GM12878 (cell line): ENCODE data around the gene CDH16. TPM values are rescaled to one million over a fixed set of nuclear protein-coding genes. Genes with fewer than 3 reads are reported as not detected.

Experiments used
- ATAC-seq: fragments of 200-7000 bp; cut with Tn5 transposase; 3 replicates; pipeline ENCODE4 v1.9.1; 2020; ENCODE audit warnings: mild to moderate bottlenecking, moderate library complexity
- BruUV-seq: library from RNA; stranded (reverse); fragments of 400-500 nt; replicated peaks from 2 replicates; lab custom pipeline; 2021; lab: Mats Ljungman, UMichigan
- CTCF ChIA-PET: fragments of 300-600 bp; sonication (Branson Sonifier 250); formaldehyde crosslinking; extraction: SDS; loops from one replicate; lab custom pipeline; 2021; ENCODE audit warnings: inconsistent platforms; lab: Yijun Ruan, JAX
- POLR2A ChIA-PET: fragments of 350-600 bp; formaldehyde crosslinking; extraction: SDS; loops from one replicate; lab custom pipeline; 2021; ENCODE audit warnings: inconsistent platforms; lab: Charles Lee
- RAD21 ChIA-PET: fragments of 300-600 bp; sonication (Branson Sonifier 250); formaldehyde crosslinking; loops from one replicate; lab custom pipeline; 2023; ENCODE audit warnings: antibody characterized with exemption; ENCODE audit not compliant: unreplicated experiment; lab: Charles Lee
- SMC1A ChIA-PET: fragments of 300-600 bp; sonication (Branson Sonifier 250); formaldehyde crosslinking; loops from one replicate; lab custom pipeline; 2023; ENCODE audit not compliant: unreplicated experiment, uncharacterized antibody; lab: Charles Lee
- DNase-seq: peaks from one replicate; pipeline ENCODE4 v3.0.0-alpha.2; 2011; ENCODE audit warnings: low read depth, low spot score
- FAIRE-seq: peaks from 3 replicates; lab custom pipeline; 2011; peaks lifted over from hg19 to GRCh38; lab: Jason Lieb, UNC
- H2AFZ ChIP-seq: 2 replicates; pipeline ENCODE4 v1.6.0; 2011; ENCODE audit warnings: low read depth, low read length, control low read depth; ENCODE audit not compliant: control insufficient read depth
- H3K27ac ChIP-seq: 2 replicates; pipeline ENCODE4 v1.5.1; 2011; ENCODE audit warnings: control low read depth; ENCODE audit not compliant: control insufficient read depth, insufficient read depth
- H3K27me3 ChIP-seq, 2 experiments: replicated peaks in 1 of 2; 2 replicates each; pipeline versions ENCODE4 v1.6.0 to v1.6.1; 2011; ENCODE audit warnings: low read length in 1 of 2; ENCODE audit not compliant: control insufficient read depth in 2 of 2, insufficient read depth in 2 of 2
- H3K36me3 ChIP-seq, 2 experiments: 2 replicates each; pipeline ENCODE4 v1.5.1; 2011; ENCODE audit warnings: low read length in 1 of 2; ENCODE audit not compliant: control insufficient read depth in 2 of 2, insufficient read depth in 2 of 2
- H3K4me1 ChIP-seq: 2 replicates; pipeline ENCODE4 v1.6.1; 2011; ENCODE audit warnings: mild to moderate bottlenecking, low read length, moderate library complexity, mixed read lengths; ENCODE audit not compliant: control insufficient read depth, insufficient read depth
- H3K4me2 ChIP-seq: 2 replicates; pipeline ENCODE4 v1.6.0; 2011; ENCODE audit warnings: control low read depth; ENCODE audit not compliant: control insufficient read depth, insufficient read depth
- H3K4me3 ChIP-seq: fragments of 200-600 bp; sonication (generic); 2 replicates; pipeline ENCODE4 v1.5.1; 2016
- H3K79me2 ChIP-seq: 2 replicates; pipeline ENCODE4 v1.6.0; 2011; ENCODE audit warnings: low read length; ENCODE audit not compliant: control insufficient read depth, insufficient read depth
- H3K9ac ChIP-seq: 2 replicates; pipeline ENCODE4 v1.8.0; 2011; ENCODE audit warnings: low read length, control low read depth, mixed read lengths; ENCODE audit not compliant: control insufficient read depth, insufficient read depth
- H3K9me3 ChIP-seq: replicated peaks from 3 replicates; pipeline ENCODE4 v1.5.1; 2011; ENCODE audit warnings: mild to moderate bottlenecking, low read length; ENCODE audit not compliant: control insufficient read depth, insufficient read depth
- H4K20me1 ChIP-seq: 2 replicates; pipeline ENCODE4 v1.6.0; 2011; ENCODE audit not compliant: control insufficient read depth, insufficient read depth
- CBX5 ChIP-seq: sonication (generic); IDR thresholded peaks from 2 replicates; pipeline ENCODE4 v1.6.1; 2016; ENCODE audit warnings: low read depth, moderate library complexity, mild to moderate bottlenecking, inconsistent platforms
- CEBPB ChIP-seq, 2 experiments: fragments of 150-350 bp in 1 of 2; IDR thresholded peaks; 2 replicates each; pipeline ENCODE4 v1.6.1; 2012 to 2014; ENCODE audit warnings: low read depth in 2 of 2, low read length in 2 of 2, borderline replicate concordance in 1 of 2, inconsistent platforms in 1 of 2
- CREB1 ChIP-seq: IDR thresholded peaks from 2 replicates; pipeline ENCODE4 v1.6.1; 2012; ENCODE audit warnings: low read depth, mild to moderate bottlenecking, inconsistent platforms
- MXI1 ChIP-seq: fragments of 150-350 bp; IDR thresholded peaks from 2 replicates; pipeline ENCODE4 v1.6.1; 2011; ENCODE audit warnings: low read depth, mild to moderate bottlenecking, inconsistent platforms, low read length, improper control_type of control experiment
- PML ChIP-seq: IDR thresholded peaks from 2 replicates; pipeline ENCODE4 v1.6.1; 2012; ENCODE audit warnings: low read length, inconsistent platforms
- SIN3A ChIP-seq: IDR thresholded peaks from 2 replicates; pipeline ENCODE4 v1.6.1; 2012; ENCODE audit warnings: low read depth, low read length, improper control_type of control experiment
- SMAD5 ChIP-seq: IDR thresholded peaks from 2 replicates; pipeline ENCODE4 v1.6.1; 2016; ENCODE audit warnings: antibody characterized with exemption, low read depth
- WGBS: methylation state at CpG from one replicate; pipeline ENCODE4 v1.1.6; 2016; ENCODE audit warnings: low lambda C conversion rate; ENCODE audit not compliant: insufficient replicate concordance, insufficient coverage; ENCODE audit errors: missing lambda C conversion rate; 5-methylcytosine and 5-hydroxymethylcytosine counted together
- in situ Hi-C: fragments of 300-500 bp; cut with MboI; formaldehyde crosslinking; loops from 9 replicates; pipeline ENCODE4 v1.14.3; 2018; ENCODE audit warnings: mixed read lengths
- intact Hi-C: fragments of 100-400 bp; cut with micrococcal nuclease; formaldehyde crosslinking; loops from one replicate; pipeline ENCODE4 v1.14.2; 2022; ENCODE audit not compliant: unreplicated experiment
- polyA plus RNA-seq, 11 experiments: library from polyadenylated mRNA; depleted of rRNA in 4 of 11; unstranded in 6 of 11; stranded (reverse) in 5 of 11; fragments of >200 nt; fragmentation: Nextera tagmentation in 4 of 11; fragmentation: Illumina TruSeq in 1 of 11; extraction: Ambion mirVana in 4 of 11; extraction: Trizol in 1 of 11; gene quantifications; 1 replicate in 1 of 11; 2 replicates in 10 of 11; pipeline versions ENCODE4 v1.2.1 to v1.2.3, GENCODE V29; 2011 to 2016; ENCODE audit warnings: inconsistent platforms in 2 of 11, missing spikeins in 2 of 11, low read depth in 1 of 11
- total RNA-seq, 4 experiments: library from RNA; depleted of rRNA in 3 of 4; stranded (reverse); fragments of >200 nt in 3 of 4; fragmentation: Illumina TruSeq in 1 of 4; extraction: Trizol in 1 of 4; gene quantifications; 2 replicates each; pipeline versions ENCODE4 v1.2.1 to v1.2.3, GENCODE V29; 2013 to 2021
- TF ChIP-seq, protein P1 (sequence below): IDR thresholded peaks from 2 replicates; pipeline ENCODE4 v1.6.1; 2012; ENCODE audit warnings: low read depth, low read length, improper control_type of control experiment
- TF ChIP-seq, protein P2 (sequence below): fragments of 150-350 bp; IDR thresholded peaks from 2 replicates; pipeline ENCODE4 v1.6.1; 2016; ENCODE audit warnings: low read depth, low read length

The CDH16 gene
- total and polyA plus RNA-seq, 10 of the 15 experiments (the other 5 are each of a cell fraction or from before 2014, with no cell fraction given), result 0.05 TPM; not detected in 9

DNA sequence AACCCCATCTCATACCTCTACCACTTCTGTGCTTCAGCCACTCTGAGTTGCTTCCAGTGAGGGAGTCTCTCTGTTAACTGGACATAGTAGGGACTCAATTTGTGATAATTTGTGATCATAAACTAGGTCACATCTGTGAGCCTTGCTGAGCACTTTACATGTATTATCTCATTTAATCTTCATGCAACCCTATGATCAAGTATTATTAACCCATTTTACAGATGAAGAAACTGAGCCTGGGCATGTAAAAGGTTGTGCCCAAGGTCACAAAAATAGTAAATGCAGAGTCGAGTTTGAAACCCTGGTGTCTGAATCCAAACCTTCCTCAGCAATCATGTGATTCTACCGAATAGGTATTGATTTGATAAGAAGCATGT, 19.8 kb downstream of the CDH16 start:
- TF ChIP-seq CREB1 (no peak), SMAD5 (no peak), SIN3A (no peak), CBX5 (no peak)
- TF ChIP-seq, protein P1, sequence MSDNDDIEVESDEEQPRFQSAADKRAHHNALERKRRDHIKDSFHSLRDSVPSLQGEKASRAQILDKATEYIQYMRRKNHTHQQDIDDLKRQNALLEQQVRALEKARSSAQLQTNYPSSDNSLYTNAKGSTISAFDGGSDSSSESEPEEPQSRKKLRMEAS, result no peak
- Histone ChIP-seq H3K9ac (no peak overlapping the region), H3K79me2 (no peaks in the 10 kb centered on the region), H3K4me1 (no peaks in the 10 kb centered on the region), H3K27me3 (no peaks in the 10 kb centered on the region), H2AFZ (no peak overlapping the region), H3K4me2 (no peak overlapping the region), H3K4me3 (no peak overlapping the region), H3K36me3 (no peaks in the 10 kb centered on the region), H3K9me3 (no peaks in the 10 kb centered on the region), H4K20me1 (no peaks in the 10 kb centered on the region), H3K27ac (no peak overlapping the region)
- no peak for FAIRE-seq
- ChIA-PET RAD21 (no interaction called here), POLR2A (no interaction called here), SMC1A (interaction anchor here (0.7 kb wide), 1 partner anchor 8 kb away, joined by 3 read pairs; no protein-coding TSS in a partner anchor), CTCF (interaction anchor here (1.1 to 9.7 kb wide), 3 partner anchors 10 to 27 kb away, joined by 3 to 77 read pairs (median 4); partner anchors contain the start of gene RRAD)
- no peak for ATAC-seq
- BruUV-seq, result no TSS peak
- intact Hi-C loops, result no loop called here
- in situ Hi-C loops, result no loop called here
- WGBS, result 38% methylated on average over 2 of the region's 2 CpGs
- no peak for DNase-seq

DNA sequence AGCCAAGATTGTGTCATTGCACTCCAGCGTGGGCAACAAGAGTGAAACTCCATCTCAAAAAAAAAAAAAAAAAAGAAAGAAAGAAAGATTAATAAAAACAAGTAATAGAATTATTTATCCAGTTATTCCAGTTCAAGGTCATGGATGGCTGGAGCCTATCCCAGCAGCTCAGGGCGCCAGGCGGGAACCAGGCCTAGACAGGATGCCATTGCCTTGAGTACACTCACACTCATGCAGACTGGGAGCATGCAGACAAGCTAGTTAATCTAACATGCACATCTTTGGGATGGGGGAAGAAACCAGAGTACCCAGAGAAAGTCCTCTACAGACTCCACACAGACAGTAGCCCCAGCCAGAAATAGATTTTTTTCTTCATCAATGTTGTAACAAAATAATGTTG, 20.5 kb downstream of the CDH16 start:
- ATAC-seq (no peak), DNase-seq (no peak)
- H3K4me1 ChIP-seq, result no peaks in the 10 kb centered on the region; the same call in 1 of the 2 replicates
- no TSS peak for BruUV-seq
- intact Hi-C loops, result no loop called here
- TF ChIP-seq, protein P2, sequence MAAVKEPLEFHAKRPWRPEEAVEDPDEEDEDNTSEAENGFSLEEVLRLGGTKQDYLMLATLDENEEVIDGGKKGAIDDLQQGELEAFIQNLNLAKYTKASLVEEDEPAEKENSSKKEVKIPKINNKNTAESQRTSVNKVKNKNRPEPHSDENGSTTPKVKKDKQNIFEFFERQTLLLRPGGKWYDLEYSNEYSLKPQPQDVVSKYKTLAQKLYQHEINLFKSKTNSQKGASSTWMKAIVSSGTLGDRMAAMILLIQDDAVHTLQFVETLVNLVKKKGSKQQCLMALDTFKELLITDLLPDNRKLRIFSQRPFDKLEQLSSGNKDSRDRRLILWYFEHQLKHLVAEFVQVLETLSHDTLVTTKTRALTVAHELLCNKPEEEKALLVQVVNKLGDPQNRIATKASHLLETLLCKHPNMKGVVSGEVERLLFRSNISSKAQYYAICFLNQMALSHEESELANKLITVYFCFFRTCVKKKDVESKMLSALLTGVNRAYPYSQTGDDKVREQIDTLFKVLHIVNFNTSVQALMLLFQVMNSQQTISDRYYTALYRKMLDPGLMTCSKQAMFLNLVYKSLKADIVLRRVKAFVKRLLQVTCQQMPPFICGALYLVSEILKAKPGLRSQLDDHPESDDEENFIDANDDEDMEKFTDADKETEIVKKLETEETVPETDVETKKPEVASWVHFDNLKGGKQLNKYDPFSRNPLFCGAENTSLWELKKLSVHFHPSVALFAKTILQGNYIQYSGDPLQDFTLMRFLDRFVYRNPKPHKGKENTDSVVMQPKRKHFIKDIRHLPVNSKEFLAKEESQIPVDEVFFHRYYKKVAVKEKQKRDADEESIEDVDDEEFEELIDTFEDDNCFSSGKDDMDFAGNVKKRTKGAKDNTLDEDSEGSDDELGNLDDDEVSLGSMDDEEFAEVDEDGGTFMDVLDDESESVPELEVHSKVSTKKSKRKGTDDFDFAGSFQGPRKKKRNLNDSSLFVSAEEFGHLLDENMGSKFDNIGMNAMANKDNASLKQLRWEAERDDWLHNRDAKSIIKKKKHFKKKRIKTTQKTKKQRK, result no peak
- TF ChIP-seq MXI1 (no peak), PML (no peak), CEBPB (IDR thresholded peaks at IDR 0.05; ENCODE audit: borderline replicate concordance in 1 of 2, low read depth in 2 of 2, low read length in 2 of 2) (no peak)
- TF ChIP-seq, all 136 proteins: peak for 0
- no peaks in the 10 kb centered on the region for H4K20me1 ChIP-seq
- H2AFZ ChIP-seq, result no peak overlapping the region
- no peak for FAIRE-seq
- CTCF ChIA-PET, result interaction anchor here (1.0 to 9.7 kb wide), 4 partner anchors 8 to 56 kb away, joined by 3 to 77 read pairs (median 4); partner anchors contain the start of gene RRAD
- no peak overlapping the region for H3K27ac ChIP-seq
- H3K4me2 ChIP-seq, result no peak overlapping the region
- H3K27me3 ChIP-seq, result no peaks in the 10 kb centered on the region
- H3K9me3 ChIP-seq, result no peaks in the 10 kb centered on the region
- POLR2A ChIA-PET, result no interaction called here
- no peak overlapping the region for H3K9ac ChIP-seq
- SMC1A ChIA-PET, result interaction anchor here (0.9 to 1.1 kb wide), 3 partner anchors 8 to 20 kb away, joined by 3 read pairs; partner anchors contain the start of gene CDH16
- RAD21 ChIA-PET, result no interaction called here
- in situ Hi-C loops, result no loop called here
- H3K36me3 ChIP-seq, result no peaks in the 10 kb centered on the region
- H3K79me2 ChIP-seq, result no peaks in the 10 kb centered on the region
- H3K4me3 ChIP-seq, result no peak overlapping the region
- WGBS, result 60% methylated on average over 2 of the region's 3 CpGs
